Keratinocyte (primary cell): ENCODE data around the gene FTH1. TPM values are rescaled to one million over a fixed set of nuclear protein-coding genes. Genes with fewer than 3 reads are reported as not detected.

ENCODE experiments used
- DNase-seq: peaks from one replicate; pipeline ENCODE4 v3.0.0-alpha.2; 2011; ENCODE audit warnings: low read depth, missing footprints, low spot score
- FAIRE-seq: peaks from 2 replicates; lab custom pipeline; 2011; peaks lifted over from hg19 to GRCh38; lab: Jason Lieb, UNC
- H2AFZ ChIP-seq: 2 replicates; pipeline ENCODE4 v1.6.0; 2012; ENCODE audit warnings: low read length, control low read depth, inconsistent platforms; ENCODE audit not compliant: control insufficient read depth
- H3K27ac ChIP-seq: 2 replicates; pipeline ENCODE4 v1.5.1; 2011; ENCODE audit warnings: low read length; ENCODE audit not compliant: control insufficient read depth, insufficient read depth
- H3K27me3 ChIP-seq: 3 replicates; pipeline ENCODE4 v1.6.0; 2011; ENCODE audit warnings: low read length; ENCODE audit not compliant: control insufficient read depth, insufficient read depth; ENCODE audit errors: extremely low read depth
- H3K36me3 ChIP-seq, 2 experiments: 2 replicates in 1 of 2; 3 replicates in 1 of 2; pipeline ENCODE4 v1.5.1; 2011; ENCODE audit warnings: low read length in 2 of 2, mild to moderate bottlenecking in 1 of 2; ENCODE audit not compliant: control insufficient read depth in 2 of 2, insufficient read depth in 2 of 2; ENCODE audit errors: extremely low read depth in 1 of 2
- H3K4me1 ChIP-seq: 3 replicates; pipeline ENCODE4 v1.5.1; 2011; ENCODE audit warnings: low read length; ENCODE audit not compliant: control insufficient read depth, insufficient read depth; ENCODE audit errors: extremely low read depth
- H3K4me2 ChIP-seq: 3 replicates; pipeline ENCODE4 v1.6.0; 2011; ENCODE audit warnings: low read depth, low read length; ENCODE audit not compliant: control insufficient read depth, insufficient read depth; ENCODE audit errors: extremely low read depth
- H3K4me3 ChIP-seq, 3 experiments: fragments of 200-600 bp in 1 of 3; sonication (generic) in 1 of 3; 2 replicates in 2 of 3; 3 replicates in 1 of 3; pipeline ENCODE4 v1.5.1; 2011 to 2016; ENCODE audit warnings: low read length in 3 of 3, mild to moderate bottlenecking in 3 of 3, control low read depth in 2 of 3, inconsistent platforms in 1 of 3, low read depth in 1 of 3, mixed read lengths in 1 of 3, mixed run types in 1 of 3, moderate library complexity in 1 of 3; ENCODE audit not compliant: control insufficient read depth in 2 of 3, insufficient read depth in 2 of 3; ENCODE audit errors: extremely low read depth in 1 of 3
- H3K79me2 ChIP-seq: 2 replicates; pipeline ENCODE4 v1.6.0; 2012; ENCODE audit warnings: low read length; ENCODE audit not compliant: control insufficient read depth, insufficient read depth
- H3K9ac ChIP-seq: 3 replicates; pipeline ENCODE4 v1.6.0; 2011; ENCODE audit warnings: low read length; ENCODE audit not compliant: control insufficient read depth, insufficient read depth; ENCODE audit errors: extremely low read depth
- H3K9me1 ChIP-seq: 3 replicates; pipeline ENCODE4 v1.6.0; 2011; ENCODE audit warnings: low read length; ENCODE audit not compliant: control insufficient read depth, insufficient read depth; ENCODE audit errors: extremely low read depth
- H3K9me3 ChIP-seq: 2 replicates; pipeline ENCODE4 v1.5.1; 2012; ENCODE audit warnings: low read depth, low read length; ENCODE audit not compliant: control insufficient read depth
- H4K20me1 ChIP-seq: 3 replicates; pipeline ENCODE4 v1.6.0; 2011; ENCODE audit warnings: low read length; ENCODE audit not compliant: control insufficient read depth, insufficient read depth; ENCODE audit errors: extremely low read depth
- CTCF ChIP-seq, 3 experiments: IDR thresholded peaks in 1 of 3; conservative IDR thresholded peaks in 1 of 3; optimal IDR thresholded peaks in 1 of 3; 2 replicates in 2 of 3; 3 replicates in 1 of 3; pipeline versions ENCODE3 to v1.5.1; 2011; ENCODE audit warnings: low read length in 3 of 3, mild to moderate bottlenecking in 3 of 3, moderate library complexity in 2 of 3, control low read depth in 1 of 3, inconsistent platforms in 1 of 3; ENCODE audit not compliant: insufficient read depth in 2 of 3; ENCODE audit errors: extremely low read depth in 1 of 3
- EZH2 ChIP-seq: IDR thresholded peaks from one replicate; pipeline ENCODE4 v1.6.1; 2012; ENCODE audit warnings: inconsistent platforms, mild to moderate bottlenecking, low read length, moderate library complexity
- dilution Hi-C: fragments of 300-500 bp; cut with MboI; formaldehyde crosslinking; loops from one replicate; pipeline ENCODE4 v1.7.0; 2020; ENCODE audit warnings: low sequenced_read_pairs; ENCODE audit not compliant: extremely low pct_ligation_motif_present
- polyA plus RNA-seq, 5 experiments: library from polyadenylated mRNA; depleted of rRNA in 3 of 5; stranded (reverse) in 3 of 5; stranded (forward) in 1 of 5; unstranded in 1 of 5; fragments of >200 nt; gene quantifications; 1 replicate in 1 of 5; 2 replicates in 3 of 5; 3 replicates in 1 of 5; pipeline versions ENCODE4 v1.2.1 to v1.2.3, GENCODE V29; 2011 to 2012; ENCODE audit warnings: missing spikeins in 2 of 5, low read depth in 1 of 5, low replicate concordance in 1 of 5

Gene FTH1
- polyA plus RNA-seq, 1 donor (not counting 4 experiments of a cell fraction or from before 2014, with no cell fraction given): 1,058 TPM

DNA sequence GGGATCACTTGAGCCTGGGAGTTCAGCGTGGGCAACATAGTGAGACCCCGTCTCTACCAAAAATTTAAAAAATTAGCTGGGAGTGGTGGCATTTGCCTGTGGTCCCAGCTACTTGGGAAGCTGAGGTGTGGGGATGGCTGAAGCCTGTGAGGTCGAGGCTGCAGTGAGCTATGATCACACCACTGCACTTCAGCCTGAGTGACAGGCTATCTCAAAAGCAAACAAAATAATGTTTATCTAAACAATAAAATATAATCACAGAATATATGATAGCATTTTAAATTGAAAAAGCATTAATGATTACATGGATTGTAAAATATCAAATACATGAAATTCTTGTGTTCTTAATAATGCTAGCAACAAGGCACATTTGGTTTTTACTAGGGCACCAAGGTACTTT lies 14.6 kb downstream of the FTH1 start:
- Histone ChIP-seq H3K79me2 (no peaks in the 10 kb centered on the region), H3K4me1 (no peaks in the 10 kb centered on the region), H2AFZ (no peak overlapping the region), H3K4me2 (no peak overlapping the region), H3K9me1 (no peaks in the 10 kb centered on the region), H3K9me3 (no peaks in the 10 kb centered on the region), H3K27ac (no peak overlapping the region), H3K36me3 (peaks cover 0 to 2% of the 10 kb centered on the region in 2 experiments), H3K9ac (no peak overlapping the region), H4K20me1 (no peaks in the 10 kb centered on the region), H3K27me3 (peaks cover 13% of the 10 kb centered on the region), H3K4me3 (no peak overlapping the region)
- DNase-seq: no peak
- no peak for TF ChIP-seq EZH2
- TF ChIP-seq CTCF (optimal IDR thresholded peaks at IDR 0.05 in 1 of 3, IDR thresholded peaks at IDR 0.05 in 1 of 3, conservative IDR thresholded peaks at IDR 0.05 in 1 of 3; ENCODE audit: extremely low read depth in 1 of 3, insufficient read depth in 2 of 3, low read length in 3 of 3): no peak
- dilution Hi-C loops: no loop called here
- no peak for FAIRE-seq

DNA sequence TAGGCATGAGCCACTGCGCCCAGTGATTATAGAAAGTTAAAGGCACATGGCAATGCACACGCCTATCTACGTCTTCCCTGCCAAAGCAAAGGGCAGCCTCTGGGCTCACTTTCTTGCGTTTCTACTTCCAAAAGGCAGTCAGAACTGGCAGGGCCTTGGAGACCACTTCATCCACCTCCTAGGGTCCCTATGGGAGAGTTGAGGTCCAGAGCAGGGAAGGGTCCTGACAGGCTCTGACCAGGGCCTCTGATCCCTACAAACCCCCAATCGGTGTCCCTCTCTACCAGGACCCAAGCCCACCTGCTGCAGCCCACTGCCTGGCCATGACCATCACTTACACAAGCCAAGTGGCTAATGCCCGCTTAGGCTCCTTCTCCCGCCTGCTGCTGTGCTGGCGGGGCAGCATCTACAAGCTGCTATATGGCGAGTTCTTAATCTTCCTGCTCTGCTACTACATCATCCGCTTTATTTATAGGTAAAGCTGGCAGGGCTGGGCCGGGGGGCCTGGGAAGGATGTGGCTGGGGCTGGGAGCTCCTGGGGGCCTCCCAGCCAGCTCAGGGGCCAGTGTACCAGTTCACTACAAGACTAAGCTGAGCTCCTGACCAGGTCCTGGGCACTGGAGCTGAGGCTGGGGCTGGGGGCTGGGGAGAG lies 15.8 kb downstream of the FTH1 start:
- TF ChIP-seq EZH2 (no peak), CTCF (optimal IDR thresholded peaks at IDR 0.05 in 1 of 3, IDR thresholded peaks at IDR 0.05 in 1 of 3, conservative IDR thresholded peaks at IDR 0.05 in 1 of 3; ENCODE audit: extremely low read depth in 1 of 3, insufficient read depth in 2 of 3, low read length in 3 of 3) (no peak)
- dilution Hi-C loops: no loop called here
- no peak overlapping the region for H3K27ac ChIP-seq
- H3K9me1 ChIP-seq: no peaks in the 10 kb centered on the region
- H3K27me3 ChIP-seq: peaks cover 13% of the 10 kb centered on the region
- no peaks in the 10 kb centered on the region for H3K79me2 ChIP-seq
- no peaks in the 10 kb centered on the region for H3K4me1 ChIP-seq
- no peaks in the 10 kb centered on the region for H3K36me3 ChIP-seq
- H4K20me1 ChIP-seq: no peaks in the 10 kb centered on the region
- H2AFZ ChIP-seq: no peak overlapping the region
- H3K9ac ChIP-seq: no peak overlapping the region
- no peak overlapping the region for H3K4me2 ChIP-seq
- DNase-seq (no peak), FAIRE-seq (no peak)
- no peak overlapping the region for H3K4me3 ChIP-seq
- H3K9me3 ChIP-seq: no peaks in the 10 kb centered on the region
